Pancreas (tissue), 10 donors: Measurements from ENCODE around the gene LRIG1. TPM values are rescaled to one million over a fixed set of nuclear protein-coding genes. Genes with fewer than 3 reads are reported as not detected.

Experiments
- ATAC-seq, 4 donors: fragments of 200-7000 bp; cut with Tn5 transposase; one replicate each; pipeline versions ENCODE4 v1.8.0 to v1.9.1; 2020; ENCODE audit warnings: mild to moderate bottlenecking in 4 of 4, moderate library complexity in 4 of 4
- DNase-seq, 6 donors: peaks; one replicate each; pipeline ENCODE4 v3.0.0-alpha.2; 2020
- FAIRE-seq: peaks from 2 replicates; lab custom pipeline; 2012; peaks lifted over from hg19 to GRCh38; lab: Jason Lieb, UNC
- H3K27ac ChIP-seq, 4 donors: fragments of 200-600 bp; sonication (generic); 1 replicate in 3 of 4; 2 replicates in 1 of 4; pipeline versions ENCODE4 v1.5.0 to v1.8.0; 2020
- H3K27me3 ChIP-seq, 4 donors: fragments of 200-600 bp; one replicate each; pipeline ENCODE4 v1.8.0; 2021
- H3K36me3 ChIP-seq, 3 donors: fragments of 200-600 bp; sonication (generic) in 1 of 3; one replicate each; pipeline versions ENCODE4 v1.5.0 to v1.8.0; 2020 to 2021
- H3K4me1 ChIP-seq, 3 donors: fragments of 200-600 bp; one replicate each; pipeline ENCODE4 v1.8.0; 2021
- H3K4me3 ChIP-seq, 4 donors: fragments of 200-600 bp; sonication (generic) in 2 of 4; one replicate each; pipeline versions ENCODE4 v1.5.0 to v1.8.0; 2020 to 2021
- H3K9me3 ChIP-seq, 4 donors: fragments of 200-600 bp; one replicate each; pipeline ENCODE4 v1.8.0; 2021
- CTCF ChIP-seq, 4 donors: fragments of 200-600 bp; sonication (generic) in 3 of 4; IDR thresholded peaks; one replicate each; pipeline versions ENCODE4 v1.5.0 to v1.8.0; 2021; ENCODE audit warnings: antibody characterized with exemption in 4 of 4
- WGBS, 2 donors: extraction: QIAGEN DNeasy Blood & Tissue Kit; methylation state at CpG; one replicate each; pipeline ENCODE4 v1.1.7; 2013; 5-methylcytosine and 5-hydroxymethylcytosine counted together
- intact Hi-C, 3 donors: fragments of 100-400 bp; cut with DNase I; formaldehyde crosslinking; loops; one replicate each; pipeline versions ENCODE4 v1.11.1 to v1.14.2; 2022
- polyA plus RNA-seq, 2 donors: library from polyadenylated mRNA; stranded (reverse); fragments of 200-250 nt; gene quantifications; one replicate each; pipeline ENCODE4 v1.2.3, GENCODE V29; 2013
- total RNA-seq, 6 donors: library from RNA; stranded (reverse); fragmentation: NEBNext Ultra II Directional in 4 of 6; extraction: Animal tissue kit (Norgen Biotek cat#: 25700) in 4 of 6; gene quantifications; one replicate each; pipeline versions ENCODE4 v1.2.1 to v1.2.4, GENCODE V29; 2021 to 2023
- donor health status: healthy with polysubstance abuse.
- donor health status: DM: no; HTN: no; CAD: no; lungs with moderate emphysema.
- donor health status: DM: no; HTN: no; CAD: no.
- donor health status: control.
- donor health status: control.
- donor health status: Bipolar disorder and iron deficiency.
- donor health status: DM: yes; HTN: yes; CAD: no.
- donor health status: DM: no; HTN: no; CAD: no.
- donor health status: DM: no; HTN: no; CAD: no.
- donor health status: DM: yes; HTN: yes; CAD: no.

LRIG1 gene
- total and polyA plus RNA-seq, 8 donors: 32.7 to 104 (median 68.0) TPM

- FAIRE-seq (no peak), ATAC-seq (peak in 3 of 4 donors; percentile 49 to 50 (median 49)), DNase-seq (no peak)
- intact Hi-C loops: no loop called here
- 84 to 94% methylated on average over 8 of the region's 8 CpGs for WGBS, 2 donors
- Histone ChIP-seq H3K9me3 (no peaks in the 10 kb centered on the region), H3K36me3 (no peaks in the 10 kb centered on the region), H3K4me1 (peaks cover 0 to 7% (median 0%) of the 10 kb centered on the region in 3 donors), H3K27ac (no peak overlapping the region), H3K27me3 (no peaks in the 10 kb centered on the region), H3K4me3 (no peak overlapping the region)
- TF ChIP-seq CTCF (IDR thresholded peaks at IDR 0.05): no peak
These were observed 155.8 kb downstream of the LRIG1 start for GRCh38 chr3:66344848-66345578.

GRCh38 chr3:66344391-66344811 lies 156.4 kb downstream of the LRIG1 start:
- TF ChIP-seq CTCF (IDR thresholded peaks at IDR 0.05): no peak
- ATAC-seq (peak; percentile 71 to 95 (median 86)), FAIRE-seq (no peak)

GRCh38 chr3:66342717-66343356 lies 158.0 kb downstream of the LRIG1 start:
- no peak for TF ChIP-seq CTCF (IDR thresholded peaks at IDR 0.05)
- Histone ChIP-seq H3K27me3 (no peaks in the 10 kb centered on the region), H3K4me1 (peaks cover 0 to 7% (median 0%) of the 10 kb centered on the region in 3 donors), H3K27ac (no peak overlapping the region), H3K4me3 (no peak overlapping the region), H3K36me3 (no peaks in the 10 kb centered on the region), H3K9me3 (no peaks in the 10 kb centered on the region)
- WGBS, 2 donors: 85 to 89% methylated on average over 8 of the region's 8 CpGs
- ATAC-seq: no peak
- DNase-seq: no peak
- FAIRE-seq: no peak
- intact Hi-C loops: no loop called here

More at GRCh38 chr3:66344391-66344811, 156.4 kb downstream of the LRIG1 start:
- intact Hi-C loops: no loop called here
- no peaks in the 10 kb centered on the region for H3K9me3 ChIP-seq
- no peak overlapping the region for H3K4me3 ChIP-seq
- peaks cover 0 to 7% (median 0%) of the 10 kb centered on the region in 3 donors for H3K4me1 ChIP-seq
- no peak overlapping the region for H3K27ac ChIP-seq
- peak in 1 of 6 donors; percentile 22 for DNase-seq
- no peaks in the 10 kb centered on the region for H3K36me3 ChIP-seq
- 42% methylated on average over 9 of the region's 9 CpGs for WGBS, 2 donors
- H3K27me3 ChIP-seq: no peaks in the 10 kb centered on the region

GRCh38 chr3:66338927-66339326 lies 161.9 kb downstream of the LRIG1 start:
- WGBS, 2 donors: 80 to 81% methylated on average over 3 of the region's 3 CpGs
- ATAC-seq (no peak), FAIRE-seq (no peak), DNase-seq (no peak)
- peaks cover 0 to 4% (median 0%) of the 10 kb centered on the region in 3 donors for H3K4me1 ChIP-seq
- TF ChIP-seq CTCF (IDR thresholded peaks at IDR 0.05): no peak
- no peaks in the 10 kb centered on the region for H3K9me3 ChIP-seq
- no peaks in the 10 kb centered on the region for H3K27me3 ChIP-seq
- intact Hi-C loops: no loop called here
- H3K36me3 ChIP-seq: no peaks in the 10 kb centered on the region
- H3K27ac ChIP-seq: no peak overlapping the region
- no peak overlapping the region for H3K4me3 ChIP-seq
